Mesenchymal stem cell (in vitro differentiated cells and primary cell): Measurements from ENCODE around the gene MRNIP.
A peak's percentile ranks its signal among the peaks of the same experiment; 100 is the strongest.

Experiments used
- DNase-seq: peaks from one replicate; pipeline ENCODE4 v3.0.0-alpha.2; 2013
- H2AFZ ChIP-seq: one replicate; pipeline ENCODE4 v1.6.1; 2013; ENCODE audit warnings: low read depth, mild to moderate bottlenecking, control low read depth, inconsistent platforms, low read length, moderate library complexity
- H2AK5ac ChIP-seq: 2 replicates; pipeline ENCODE4 v1.6.1; 2013; ENCODE audit warnings: low read length, moderate library complexity, mild to moderate bottlenecking, inconsistent platforms; ENCODE audit not compliant: severe bottlenecking
- H2BK120ac ChIP-seq: one replicate; pipeline ENCODE4 v1.6.1; 2013; ENCODE audit warnings: low read depth, mild to moderate bottlenecking, inconsistent platforms, low read length, moderate library complexity
- H2BK12ac ChIP-seq, 2 experiments: one replicate each; pipeline ENCODE4 v1.6.1; 2013; ENCODE audit warnings: inconsistent platforms in 2 of 2, low read length in 2 of 2, mild to moderate bottlenecking in 2 of 2, moderate library complexity in 2 of 2, control low read depth in 1 of 2
- H2BK15ac ChIP-seq: one replicate; pipeline ENCODE4 v1.6.1; 2013; ENCODE audit warnings: mild to moderate bottlenecking, low read depth, inconsistent platforms; ENCODE audit not compliant: poor library complexity, severe bottlenecking
- H2BK5ac ChIP-seq: 2 replicates; pipeline ENCODE4 v1.6.1; 2013; ENCODE audit warnings: low read depth, mild to moderate bottlenecking, low read length, control low read depth, inconsistent platforms; ENCODE audit not compliant: poor library complexity, severe bottlenecking
- H3K14ac ChIP-seq, 2 experiments: one replicate each; pipeline ENCODE4 v1.6.1; 2013; ENCODE audit warnings: inconsistent platforms in 2 of 2, low read length in 2 of 2, control low read depth in 1 of 2, mild to moderate bottlenecking in 1 of 2, moderate library complexity in 1 of 2
- H3K18ac ChIP-seq, 2 experiments: one replicate each; pipeline ENCODE4 v1.6.1; 2013; ENCODE audit warnings: inconsistent platforms in 2 of 2, low read length in 2 of 2, control low read depth in 1 of 2, low read depth in 1 of 2, mild to moderate bottlenecking in 1 of 2
- H3K23ac ChIP-seq, 2 experiments: one replicate each; pipeline ENCODE4 v1.6.1; 2013; ENCODE audit warnings: inconsistent platforms in 2 of 2, low read length in 2 of 2, mild to moderate bottlenecking in 2 of 2, moderate library complexity in 2 of 2, control low read depth in 1 of 2
- H3K27ac ChIP-seq: 2 replicates; pipeline ENCODE4 v1.5.1; 2013; ENCODE audit warnings: mild to moderate bottlenecking, moderate library complexity, low read length, control low read depth, inconsistent platforms; ENCODE audit not compliant: poor library complexity, severe bottlenecking
- H3K27me3 ChIP-seq, 2 experiments: 2 replicates each; pipeline versions ENCODE4 v1.6.1 to v1.7.0; 2013; ENCODE audit warnings: low read length in 2 of 2, mild to moderate bottlenecking in 2 of 2, moderate library complexity in 2 of 2, control low read depth in 1 of 2, inconsistent platforms in 1 of 2; ENCODE audit not compliant: control insufficient read depth in 1 of 2, insufficient read depth in 1 of 2
- H3K36me3 ChIP-seq, 2 experiments: 2 replicates each; pipeline versions ENCODE4 v1.6.1 to v1.7.0; 2013; ENCODE audit warnings: low read length in 2 of 2, control low read depth in 1 of 2, inconsistent platforms in 1 of 2, low read depth in 1 of 2, mild to moderate bottlenecking in 1 of 2; ENCODE audit not compliant: insufficient read depth in 2 of 2, control insufficient read depth in 1 of 2
- H3K4ac ChIP-seq, 2 experiments: one replicate each; pipeline ENCODE4 v1.6.1; 2013; ENCODE audit warnings: inconsistent platforms in 2 of 2, low read length in 2 of 2, mild to moderate bottlenecking in 2 of 2, moderate library complexity in 2 of 2, control low read depth in 1 of 2, low read depth in 1 of 2
- H3K4me1 ChIP-seq: 2 replicates; pipeline ENCODE4 v1.6.1; 2013; ENCODE audit warnings: low read depth, low read length, control low read depth; ENCODE audit not compliant: control insufficient read depth, insufficient read depth
- H3K4me2 ChIP-seq: 2 replicates; pipeline ENCODE4 v1.6.1; 2013; ENCODE audit warnings: low read length, mild to moderate bottlenecking, inconsistent platforms; ENCODE audit not compliant: poor library complexity, severe bottlenecking
- H3K4me3 ChIP-seq, 2 experiments: 2 replicates each; pipeline versions ENCODE4 v1.5.1 to v1.7.0; 2013; ENCODE audit warnings: low read length in 2 of 2, mild to moderate bottlenecking in 2 of 2, control low read depth in 1 of 2, low read depth in 1 of 2; ENCODE audit not compliant: insufficient read depth in 1 of 2
- H3K79me1 ChIP-seq: replicated peaks from 2 replicates; pipeline ENCODE4 v1.6.1; 2013; ENCODE audit warnings: mild to moderate bottlenecking, control low read depth, low read length, inconsistent platforms; ENCODE audit not compliant: poor library complexity, severe bottlenecking
- H3K9ac ChIP-seq: 2 replicates; pipeline ENCODE4 v1.7.0; 2013; ENCODE audit warnings: mild to moderate bottlenecking, low read length, moderate library complexity
- H3K9me3 ChIP-seq: 2 replicates; pipeline ENCODE4 v1.7.0; 2013; ENCODE audit warnings: mild to moderate bottlenecking, low read length; ENCODE audit not compliant: control insufficient read depth
- H4K8ac ChIP-seq: one replicate; pipeline ENCODE4 v1.6.1; 2013; ENCODE audit warnings: inconsistent platforms, mild to moderate bottlenecking, low read length, moderate library complexity
- H4K91ac ChIP-seq: one replicate; pipeline ENCODE4 v1.6.1; 2013; ENCODE audit warnings: mild to moderate bottlenecking, low read length, inconsistent platforms
- WGBS: methylation state at CpG from one replicate; pipeline ENCODE4 v1.1.7; 2013; ENCODE audit warnings: mixed read lengths; 5-methylcytosine and 5-hydroxymethylcytosine counted together

Gene MRNIP

GRCh38 chr5:179821298-179822058 is 37.1 kb downstream of the MRNIP start:
- Histone ChIP-seq H3K23ac (peak overlapping the region; percentile 37 to 98), H2BK15ac (no peak overlapping the region), H3K36me3 (peaks cover 40 to 46% of the 10 kb centered on the region in 2 experiments), H2BK12ac (peak overlapping the region in 1 of 2 experiments; percentile 45), H3K14ac (peak overlapping the region in 1 of 2 experiments; percentile 97), H3K9me3 (no peaks in the 10 kb centered on the region), H3K18ac (peak overlapping the region; percentile 94 to 97), H4K8ac (peak overlapping the region; percentile 20), H3K4me3 (peak overlapping the region; percentile 94 to 95), H3K79me1 (peaks cover 19% of the 10 kb centered on the region), H2AFZ (no peak overlapping the region), H2BK120ac (peak overlapping the region; percentile 64), H3K4me2 (peak overlapping the region; percentile 84), H3K9ac (peak overlapping the region; percentile 96), H2AK5ac (peak overlapping the region; percentile 28), H4K91ac (peak overlapping the region; percentile 77), H2BK5ac (peak overlapping the region; percentile 91), H3K27ac (peak overlapping the region; percentile 75), H3K27me3 (no peaks in the 10 kb centered on the region), H3K4me1 (peaks cover 66% of the 10 kb centered on the region), H3K4ac (peak overlapping the region; percentile 75 to 91)
- peak; percentile 91 for DNase-seq
- under 1% methylated on average over 51 of the region's 54 CpGs for WGBS

GRCh38 chr5:179820483-179821297 is 37.9 kb downstream of the MRNIP start, which contains the start of gene SQSTM1:
SQSTM1 (plus strand) TSS chr5:179820905; CDS start chr5:179820937, 32 bp downstream.
- peak; percentile 80 for DNase-seq
- no peaks in the 10 kb centered on the region for H3K9me3 ChIP-seq
- peak within 1 kb of the TSS; percentile 94 for H2AK5ac ChIP-seq
- peak within 1 kb of the TSS; percentile 98 to 100 for H3K18ac ChIP-seq
- H3K36me3 ChIP-seq, result peaks cover 34 to 39% of the 10 kb centered on the region in 2 experiments
- peaks cover 22% of the 10 kb centered on the region for H3K79me1 ChIP-seq
- 2% methylated on average over 70 of the region's 81 CpGs for WGBS
- peak within 1 kb of the TSS; percentile 94 to 95 for H3K4me3 ChIP-seq
- peaks cover 64% of the 10 kb centered on the region for H3K4me1 ChIP-seq
- peak within 1 kb of the TSS in 1 of 2 experiments; percentile 99 for H3K14ac ChIP-seq
- H4K91ac ChIP-seq, result peak within 1 kb of the TSS; percentile 100
- H3K4ac ChIP-seq, result peak within 1 kb of the TSS; percentile 91 to 100
- H2BK15ac ChIP-seq, result peak within 1 kb of the TSS; percentile 95
- peak within 1 kb of the TSS; percentile 96 for H3K9ac ChIP-seq
- peak within 1 kb of the TSS; percentile 84 for H3K4me2 ChIP-seq
- peak within 1 kb of the TSS; percentile 96 for H3K27ac ChIP-seq
- peak within 1 kb of the TSS; percentile 98 to 99 for H2BK12ac ChIP-seq
- peak within 1 kb of the TSS; percentile 98 for H4K8ac ChIP-seq
- no peak within 1 kb of the TSS for H2AFZ ChIP-seq
- peak within 1 kb of the TSS; percentile 95 for H2BK5ac ChIP-seq
- peak within 1 kb of the TSS; percentile 99 for H2BK120ac ChIP-seq
- H3K27me3 ChIP-seq, result no peaks in the 10 kb centered on the region
- H3K23ac ChIP-seq, result peak within 1 kb of the TSS; percentile 37 to 98

GRCh38 chr5:179820127-179820482 is 38.5 kb downstream of the MRNIP start:
- H3K4ac ChIP-seq, result peak overlapping the region; percentile 90 to 100
- peak overlapping the region; percentile 95 for H2BK5ac ChIP-seq
- peak overlapping the region; percentile 94 for H2AK5ac ChIP-seq
- peak overlapping the region in 1 of 2 experiments; percentile 99 for H3K14ac ChIP-seq
- H3K23ac ChIP-seq, result peak overlapping the region in 1 of 2 experiments; percentile 81
- H3K4me3 ChIP-seq, result peak overlapping the region; percentile 28 to 95
- H3K4me1 ChIP-seq, result peaks cover 60% of the 10 kb centered on the region
- peak overlapping the region; percentile 98 to 100 for H3K18ac ChIP-seq
- no peaks in the 10 kb centered on the region for H3K9me3 ChIP-seq
- H3K36me3 ChIP-seq, result peaks cover 33 to 38% of the 10 kb centered on the region in 2 experiments
- H3K27me3 ChIP-seq, result no peaks in the 10 kb centered on the region
- peak overlapping the region; percentile 96 for H3K27ac ChIP-seq
- peak overlapping the region; percentile 95 for H2BK15ac ChIP-seq
- H2AFZ ChIP-seq, result no peak overlapping the region
- peak overlapping the region; percentile 99 for H2BK120ac ChIP-seq
- peaks cover 22% of the 10 kb centered on the region for H3K79me1 ChIP-seq
- DNase-seq, result peak; percentile 32
- WGBS, result 79% methylated on average over 12 of the region's 12 CpGs
- peak overlapping the region; percentile 59 for H3K4me2 ChIP-seq
- peak overlapping the region; percentile 96 for H3K9ac ChIP-seq
- H4K8ac ChIP-seq, result peak overlapping the region; percentile 98
- H4K91ac ChIP-seq, result peak overlapping the region; percentile 100
- H2BK12ac ChIP-seq, result peak overlapping the region; percentile 98 to 99
